Transverse colon (tissue), 3 donors: Measurements from ENCODE around the gene NAALADL2.

Experiments used
- CTCF ChIP-seq, 5 experiments: fragments of 200-600 bp in 3 of 5; fragments of 450-650 bp in 2 of 5; sonication (generic) in 3 of 5; IDR thresholded peaks; 1 replicate in 2 of 5; 2 replicates in 3 of 5; pipeline ENCODE4 v1.5.1; 2016 to 2017; ENCODE audit warnings: antibody characterized with exemption in 5 of 5, inconsistent platforms in 3 of 5, mild to moderate bottlenecking in 2 of 5, moderate library complexity in 1 of 5
- EP300 ChIP-seq: sonication (generic); formaldehyde crosslinking; IDR thresholded peaks from one replicate; pipeline ENCODE4 v1.6.1; 2017; ENCODE audit warnings: antibody characterized with exemption, low read depth

- TF ChIP-seq EP300 (no peak), CTCF (IDR thresholded peaks at IDR 0.05) (no peak)
Observed at GRCh38 chr3:175198991-175199783, 340.1 kb downstream of the NAALADL2 start.
